GM12891 (cell line): ENCODE results near the gene CSGALNACT2.

Experiments used
- PAX5 ChIP-seq: IDR thresholded peaks from 2 replicates; pipeline ENCODE4 v1.6.1; 2011; ENCODE audit warnings: low read length, moderate library complexity, mild to moderate bottlenecking; ENCODE audit not compliant: insufficient read depth, severe bottlenecking
- POLR2A ChIP-seq: IDR thresholded peaks from 2 replicates; pipeline ENCODE4 v1.6.1; 2011; ENCODE audit warnings: low read depth, low read length, control low read depth
- POLR2AphosphoS5 ChIP-seq: IDR thresholded peaks from 2 replicates; pipeline ENCODE4 v1.6.1; 2011; ENCODE audit warnings: low read depth, low read length, control low read depth
- SPI1 ChIP-seq: IDR thresholded peaks from 2 replicates; pipeline ENCODE4 v1.6.1; 2011; ENCODE audit warnings: low read depth, low read length, control low read depth
- TAF1 ChIP-seq: IDR thresholded peaks from 2 replicates; pipeline ENCODE4 v1.6.1; 2011; ENCODE audit warnings: low read depth, low read length, control low read depth

DNA sequence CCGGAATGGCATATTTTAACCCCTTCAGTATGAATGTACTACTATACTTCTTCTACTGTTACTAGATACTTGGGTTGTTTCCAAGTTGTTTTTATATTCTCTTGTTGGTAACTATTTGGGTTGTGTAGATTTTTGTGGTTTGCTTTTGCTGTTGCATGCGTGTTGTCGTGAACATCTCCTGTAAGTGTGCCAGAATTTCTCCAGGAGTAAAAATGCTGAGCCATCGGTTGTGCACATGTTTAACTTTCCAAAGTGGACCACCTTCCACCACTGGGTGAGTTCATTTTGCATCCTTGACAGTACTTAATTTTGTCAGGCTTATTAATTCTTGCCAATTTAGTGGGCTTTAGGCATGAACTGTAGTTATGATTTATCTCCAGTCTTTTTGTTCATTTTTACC, 47.9 kb downstream of the CSGALNACT2 start:
- TF ChIP-seq SPI1 (no peak), POLR2A (no peak), TAF1 (no peak), POLR2AphosphoS5 (no peak), PAX5 (no peak)
